NCI-H2196 (cell line): Measurements from ENCODE around the gene RABGAP1.
A peak's percentile ranks its signal among the peaks of the same experiment; 100 is the strongest.

Experiments used
- DNase-seq: peaks from one replicate; lab custom pipeline; 2025; ENCODE audit not compliant: unreplicated experiment; lab: John Stamatoyannopoulos, UW

Gene RABGAP1

GRCh38 chr9:123044586-123044985, 103.8 kb downstream of the RABGAP1 start:
- no peak for DNase-seq

GRCh38 chr9:123046406-123047195, 105.8 kb downstream of the RABGAP1 start:
- DNase-seq, result no peak

GRCh38 chr9:123048748-123049147, 107.9 kb downstream of the RABGAP1 start:
- DNase-seq, result no peak

GRCh38 chr9:123049589-123050222, 108.9 kb downstream of the RABGAP1 start:
- DNase-seq, result peak; percentile 24

- DNase-seq, result no peak
Observed at GRCh38 chr9:123053046-123053445, 112.2 kb downstream of the RABGAP1 start.

GRCh38 chr9:123053711-123054110, 112.9 kb downstream of the RABGAP1 start:
- DNase-seq, result no peak

GRCh38 chr9:123058834-123059233, 118.0 kb downstream of the RABGAP1 start:
- no peak for DNase-seq

- DNase-seq, result no peak
Observed at GRCh38 chr9:123059472-123060220, 118.8 kb downstream of the RABGAP1 start.

- no peak for DNase-seq
Observed at GRCh38 chr9:123061216-123061615, 120.4 kb downstream of the RABGAP1 start.

- no peak for DNase-seq
Observed at GRCh38 chr9:123062351-123063176, 121.7 kb downstream of the RABGAP1 start.

- no peak for DNase-seq
Observed at GRCh38 chr9:123063177-123063598, 122.4 kb downstream of the RABGAP1 start.

- no peak for DNase-seq
Observed at GRCh38 chr9:123063896-123064295, 123.1 kb downstream of the RABGAP1 start.

GRCh38 chr9:123064716-123065115, 123.9 kb downstream of the RABGAP1 start:
- no peak for DNase-seq

- DNase-seq, result no peak
Observed at GRCh38 chr9:123065196-123065595, 124.4 kb downstream of the RABGAP1 start.

GRCh38 chr9:123067136-123067535, 126.3 kb downstream of the RABGAP1 start:
- no peak for DNase-seq

GRCh38 chr9:123069010-123069481, 128.2 kb downstream of the RABGAP1 start:
- DNase-seq, result no peak

GRCh38 chr9:123070198-123070597, 129.4 kb downstream of the RABGAP1 start:
- no peak for DNase-seq

GRCh38 chr9:123072407-123072995, 131.7 kb downstream of the RABGAP1 start:
- no peak for DNase-seq

- no peak for DNase-seq
Observed at GRCh38 chr9:123073441-123073840, 132.6 kb downstream of the RABGAP1 start.

GRCh38 chr9:123073991-123074422, 133.2 kb downstream of the RABGAP1 start:
- no peak for DNase-seq
